Inflammatory macrophage treated with lipopolysaccharide for 4 hours (primary cell): ENCODE data around the gene TMEM108.
"Not testable (repeated sequence)": the region's sequence is repeated elsewhere in the genome, so short reads cannot be mapped to it uniquely, and the experiment has no call there.

ENCODE experiments used
- DNase-seq: peaks from one replicate; pipeline ENCODE4 v3.0.0-alpha.2; 2020

The TMEM108 gene

DNA sequence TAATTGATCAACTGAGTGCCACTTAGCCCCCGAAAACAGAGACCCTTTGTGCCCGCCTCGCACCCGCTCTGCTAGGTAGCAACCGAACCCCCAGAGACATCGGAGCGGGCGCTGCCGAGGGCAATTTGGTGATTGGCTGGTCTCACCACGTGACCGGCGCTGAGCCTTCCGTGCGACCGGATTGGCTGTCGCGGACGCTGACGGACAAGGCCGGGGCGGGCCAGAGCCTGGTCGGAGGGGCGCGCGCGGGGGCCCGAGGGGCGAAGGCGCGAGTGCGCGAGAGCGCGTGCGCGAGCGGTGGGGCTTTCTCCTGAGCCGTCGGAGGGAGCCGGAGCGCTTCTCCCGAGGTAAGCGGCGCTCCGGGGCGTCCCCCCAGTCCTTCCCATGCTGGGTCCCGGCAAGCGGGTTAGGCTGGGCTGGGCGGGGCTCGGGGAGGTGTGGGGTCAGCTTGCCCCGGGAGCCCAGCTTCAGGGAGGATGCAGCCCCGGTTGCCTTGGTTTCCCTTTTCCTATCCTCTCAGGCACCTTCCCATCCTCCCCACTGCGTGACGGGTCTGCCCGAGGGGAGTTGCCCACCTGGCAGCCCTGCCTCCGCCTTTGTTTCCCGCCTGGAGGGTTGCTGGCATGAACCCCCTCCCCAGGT lies at the start of gene TMEM108:
Gene TMEM108 (plus strand): TSS at position 303 of the 642 bp plus-strand sequence.
- DNase-seq = peak; percentile 24

DNA sequence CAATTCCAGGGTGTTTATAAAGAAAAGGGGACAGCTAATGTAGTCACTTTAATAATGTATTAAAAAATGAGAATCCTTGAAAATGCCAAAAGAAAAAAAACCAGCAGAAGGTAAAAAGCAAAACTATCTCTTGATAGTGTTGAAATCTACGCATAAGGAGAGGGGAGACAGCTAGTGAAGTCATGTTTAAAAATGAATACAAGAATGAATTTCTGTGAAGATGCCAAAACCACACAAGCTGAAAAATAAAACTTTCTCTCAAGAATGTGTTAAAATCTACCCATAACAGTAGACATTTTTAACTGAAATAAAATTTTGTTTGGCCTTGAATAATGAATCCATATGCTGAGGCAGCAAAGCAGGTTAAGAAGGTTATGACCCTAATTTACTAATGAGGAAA lies 42.2 kb upstream of the TMEM108 start:
- no peak for DNase-seq

DNA sequence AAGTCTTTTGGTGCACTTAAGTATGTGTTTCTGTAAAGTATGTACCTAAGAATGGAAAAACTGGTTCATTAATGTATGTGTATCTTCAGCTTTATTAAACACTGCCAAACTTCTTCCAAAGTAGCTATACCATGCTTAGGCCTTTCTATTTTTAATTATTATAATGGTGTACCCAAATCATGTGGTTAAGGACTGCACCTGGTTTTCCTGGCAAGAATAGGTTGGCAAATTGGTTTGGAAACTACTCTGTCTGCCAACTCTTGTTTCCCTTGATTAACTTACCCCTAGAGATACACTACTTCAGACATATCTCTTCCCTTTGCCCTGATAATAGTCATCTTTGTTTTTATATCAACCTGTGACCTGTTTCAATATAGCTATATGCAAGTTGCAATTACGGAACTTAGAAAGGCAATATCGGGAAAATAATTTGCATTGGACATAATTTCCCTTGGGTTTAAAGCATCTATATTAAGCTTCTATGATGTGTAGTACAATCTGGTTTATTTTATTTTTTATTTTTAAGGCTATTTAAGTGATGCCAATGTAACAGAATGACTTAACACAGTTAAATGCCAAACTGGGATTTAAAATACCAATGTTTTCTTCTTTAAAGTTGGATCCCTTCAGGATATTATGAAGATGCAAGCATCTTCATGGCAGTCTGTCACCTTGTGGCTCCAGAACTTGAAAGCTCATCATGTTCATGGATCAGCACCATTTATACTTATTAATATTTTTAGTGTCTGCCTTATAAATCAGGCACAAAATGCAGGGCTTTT lies 40.6 kb upstream of the TMEM108 start:
- DNase-seq = no peak

DNA sequence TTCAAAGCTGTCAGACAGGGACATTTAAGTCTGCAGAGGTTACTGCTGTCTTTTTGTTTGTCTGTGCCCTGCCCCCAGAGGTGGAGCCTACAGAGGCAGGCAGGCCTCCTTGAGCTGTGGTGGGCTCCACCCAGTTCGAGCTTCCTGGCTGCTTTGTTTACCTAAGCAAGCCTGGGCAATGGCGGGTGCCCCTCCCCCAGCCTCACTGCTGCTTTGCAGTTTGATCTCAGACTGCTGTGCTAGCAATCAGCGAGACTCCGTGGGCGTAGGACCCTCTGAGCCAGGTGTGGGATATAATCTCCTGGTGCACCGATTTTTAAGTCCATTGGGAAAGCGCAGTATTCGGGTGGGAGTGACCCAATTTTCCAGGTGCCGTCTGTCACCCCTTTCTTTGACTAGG lies 33.2 kb upstream of the TMEM108 start:
- DNase-seq = not testable (repeated sequence)

DNA sequence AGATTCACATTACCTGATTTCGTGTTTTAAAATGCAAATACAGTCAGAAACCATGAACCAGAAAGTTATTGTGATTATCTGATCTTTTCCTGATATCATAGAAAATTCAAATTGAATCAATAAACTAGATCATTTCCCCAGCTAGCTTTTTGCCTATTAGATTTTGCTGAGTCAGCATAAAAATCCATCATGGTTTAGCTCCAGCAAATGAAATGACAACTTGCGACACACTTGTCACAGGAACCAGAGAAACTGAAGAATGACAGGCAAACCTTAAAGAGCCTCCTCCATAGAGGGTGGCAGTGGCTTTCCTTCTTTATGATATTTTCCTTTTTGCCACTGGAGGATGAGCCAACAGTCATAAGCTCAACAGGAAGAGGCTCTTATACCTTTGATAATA lies 30.6 kb upstream of the TMEM108 start:
- no peak for DNase-seq

DNA sequence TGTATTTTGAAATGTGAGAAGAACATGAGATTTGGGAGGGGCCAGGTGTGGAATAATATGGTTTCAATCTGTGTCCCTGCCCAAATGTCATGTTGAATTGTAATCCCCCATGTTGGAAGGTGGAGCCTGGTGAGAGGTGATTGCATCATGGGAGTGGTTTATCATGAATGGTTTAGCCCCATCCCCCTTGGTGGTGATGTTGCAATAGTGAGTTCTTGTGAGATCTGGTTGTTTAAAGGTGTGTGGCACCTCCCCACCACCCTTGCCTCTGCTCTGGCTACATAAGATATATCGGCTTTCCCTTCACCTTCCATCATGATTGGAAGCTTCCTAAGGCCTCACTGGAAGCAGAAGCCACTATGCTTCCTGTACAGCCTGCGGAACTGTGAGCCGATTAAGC lies 23.9 kb upstream of the TMEM108 start:
- DNase-seq = no peak

DNA sequence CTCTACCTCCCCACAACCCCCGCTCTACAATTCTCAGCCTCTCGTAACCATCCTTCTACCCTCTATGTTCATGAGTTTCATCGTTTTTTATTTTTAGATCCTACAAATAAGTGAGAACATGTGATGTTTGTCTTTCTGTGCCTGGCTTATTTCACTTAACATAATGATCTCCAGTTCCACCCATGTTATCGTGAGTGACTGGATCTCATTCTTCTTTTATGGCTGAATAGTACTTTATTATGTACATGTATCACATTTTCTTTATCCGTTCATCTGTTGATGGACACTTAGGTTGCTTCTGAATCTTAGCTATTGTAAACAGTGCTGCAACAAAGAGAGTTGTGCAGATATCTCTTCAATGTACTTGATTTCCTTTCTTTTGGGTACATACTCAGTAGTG lies 22.6 kb upstream of the TMEM108 start:
- not testable (repeated sequence) for DNase-seq

DNA sequence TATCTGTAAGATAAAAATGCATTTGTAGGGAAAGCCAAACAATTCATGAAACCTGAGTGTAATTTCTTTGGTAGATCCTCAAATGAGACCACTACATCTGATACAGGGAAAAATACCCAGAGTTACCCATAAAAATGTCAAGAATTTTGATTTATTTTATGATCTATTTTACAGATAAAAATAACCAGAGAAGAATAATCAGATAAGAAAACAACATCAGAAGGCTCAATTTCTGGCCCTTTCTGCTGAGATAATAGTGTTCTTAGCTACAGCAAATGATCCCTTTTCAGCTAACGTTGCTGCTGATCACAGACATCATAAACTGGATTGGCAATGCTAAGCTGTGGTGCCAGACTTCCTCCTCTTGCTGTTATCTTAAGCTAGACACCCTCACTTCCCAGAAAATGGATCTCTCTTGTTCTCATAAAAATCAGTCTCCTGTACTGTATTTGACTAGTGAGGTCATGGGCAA lies 21.3 kb upstream of the TMEM108 start:
- no peak for DNase-seq

DNA sequence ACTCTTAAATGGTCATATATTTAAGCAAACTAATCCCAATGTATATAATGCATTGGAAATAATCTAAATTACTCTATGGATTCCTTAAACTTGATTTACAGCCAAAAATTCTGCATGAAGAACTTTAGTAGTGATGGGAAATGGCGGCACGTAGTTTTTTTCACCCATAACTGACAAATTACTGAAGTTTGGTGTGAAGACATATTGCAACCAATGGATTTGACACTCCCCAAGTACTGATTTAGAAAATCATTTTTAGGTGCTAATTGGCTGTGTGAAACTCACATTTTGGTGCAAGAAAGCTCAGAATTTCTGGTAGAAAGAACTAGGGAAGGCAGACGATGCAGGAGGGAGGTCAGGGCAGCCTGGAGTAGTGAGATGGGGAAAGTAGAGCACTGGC lies 19.3 kb upstream of the TMEM108 start:
- no peak for DNase-seq

DNA sequence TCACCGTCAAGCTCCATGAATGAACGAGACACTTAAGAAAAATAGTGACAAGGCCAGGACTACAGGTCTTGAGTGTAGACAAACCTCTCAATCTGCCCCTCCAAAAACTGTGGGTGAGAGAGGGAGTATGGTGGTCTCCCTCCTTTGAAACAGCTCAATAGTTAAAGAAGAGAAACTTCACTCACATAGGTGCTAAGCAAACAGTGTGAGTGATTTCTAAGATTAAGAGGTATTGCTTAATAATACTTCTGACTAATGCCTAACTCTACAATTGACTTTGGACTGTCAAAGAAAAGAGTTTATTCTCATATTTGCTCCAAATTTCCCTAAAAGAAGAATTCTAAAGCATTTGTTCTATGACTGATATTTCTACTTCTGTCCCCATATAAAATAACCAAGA lies 17.0 kb upstream of the TMEM108 start:
- DNase-seq = no peak

DNA sequence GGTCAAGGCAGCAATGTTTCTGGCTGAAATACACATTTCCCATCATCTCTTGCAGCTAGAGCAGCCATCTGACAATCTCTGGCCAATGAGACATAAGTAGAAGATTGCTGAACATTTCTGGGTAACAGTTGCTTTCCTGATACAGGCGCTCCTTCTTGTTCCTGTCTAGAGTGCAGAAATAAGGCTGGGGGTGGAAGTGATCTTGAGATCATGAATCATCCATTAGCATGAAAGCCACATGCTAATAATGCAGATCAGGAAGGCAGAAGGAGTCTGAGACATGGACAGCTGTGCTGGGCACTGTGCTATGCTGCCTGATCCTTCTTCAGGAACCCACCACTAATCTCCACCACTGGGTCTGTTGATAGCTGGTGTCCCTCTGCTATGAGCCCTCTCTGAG lies 14.8 kb upstream of the TMEM108 start:
- DNase-seq = peak; percentile 11

DNA sequence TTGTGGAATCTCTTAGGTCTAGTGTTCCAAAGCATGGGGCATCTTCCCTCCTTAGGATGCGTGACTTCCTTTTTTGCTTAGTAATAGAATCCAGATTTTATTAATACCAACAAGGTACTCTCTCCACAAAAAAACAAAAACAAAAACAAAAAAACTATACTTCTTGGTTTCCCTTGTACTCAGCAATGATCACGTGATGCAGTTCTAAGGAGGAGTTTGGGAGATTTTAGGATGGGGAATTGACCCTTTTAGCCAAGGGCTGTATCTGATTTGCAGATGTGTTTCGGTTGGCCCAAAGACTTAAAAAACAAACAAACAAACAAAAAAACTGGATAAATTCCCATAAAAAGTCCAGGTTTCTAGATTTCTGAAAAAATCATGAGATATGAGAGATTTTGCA lies 12.6 kb upstream of the TMEM108 start:
- no peak for DNase-seq

DNA sequence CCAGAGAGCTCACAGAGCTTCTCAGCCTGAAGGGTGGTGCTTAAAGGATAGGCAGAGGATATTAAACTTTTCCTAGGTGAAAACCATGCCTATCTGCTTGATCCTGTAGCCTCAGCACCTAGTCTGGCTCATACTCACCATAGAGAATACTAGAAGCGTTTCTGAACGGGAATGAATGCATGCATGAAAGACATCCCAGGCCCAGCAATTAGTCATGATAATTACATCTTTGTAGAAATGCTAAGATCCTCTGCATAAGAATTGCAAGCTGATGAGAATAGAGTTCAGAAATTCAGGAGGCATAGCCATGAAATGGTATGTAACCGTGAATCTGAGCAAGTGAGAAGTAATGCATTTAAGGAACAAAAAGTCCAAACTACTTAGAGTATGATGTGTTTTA lies 5.9 kb upstream of the TMEM108 start:
- DNase-seq = no peak

DNA sequence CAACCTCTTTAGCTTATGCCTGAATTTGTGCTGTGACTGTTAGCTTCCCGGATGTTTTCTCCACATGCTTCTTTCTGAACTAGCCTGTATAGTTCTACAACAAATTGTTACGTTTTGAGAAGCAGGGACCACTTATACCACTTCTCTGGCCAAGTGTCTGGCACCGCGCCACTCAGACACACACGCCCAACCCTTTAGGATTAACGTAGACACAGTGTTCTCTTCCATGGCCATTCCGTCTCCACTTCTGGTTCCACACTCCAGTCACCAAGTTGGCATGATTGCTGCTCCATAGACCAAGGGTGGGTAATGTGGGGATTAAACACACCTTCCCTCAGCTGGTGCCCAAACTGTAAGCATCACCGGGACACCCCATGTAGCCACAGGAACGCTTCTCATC lies 755 bp upstream of the TMEM108 start:
- no peak for DNase-seq

DNA sequence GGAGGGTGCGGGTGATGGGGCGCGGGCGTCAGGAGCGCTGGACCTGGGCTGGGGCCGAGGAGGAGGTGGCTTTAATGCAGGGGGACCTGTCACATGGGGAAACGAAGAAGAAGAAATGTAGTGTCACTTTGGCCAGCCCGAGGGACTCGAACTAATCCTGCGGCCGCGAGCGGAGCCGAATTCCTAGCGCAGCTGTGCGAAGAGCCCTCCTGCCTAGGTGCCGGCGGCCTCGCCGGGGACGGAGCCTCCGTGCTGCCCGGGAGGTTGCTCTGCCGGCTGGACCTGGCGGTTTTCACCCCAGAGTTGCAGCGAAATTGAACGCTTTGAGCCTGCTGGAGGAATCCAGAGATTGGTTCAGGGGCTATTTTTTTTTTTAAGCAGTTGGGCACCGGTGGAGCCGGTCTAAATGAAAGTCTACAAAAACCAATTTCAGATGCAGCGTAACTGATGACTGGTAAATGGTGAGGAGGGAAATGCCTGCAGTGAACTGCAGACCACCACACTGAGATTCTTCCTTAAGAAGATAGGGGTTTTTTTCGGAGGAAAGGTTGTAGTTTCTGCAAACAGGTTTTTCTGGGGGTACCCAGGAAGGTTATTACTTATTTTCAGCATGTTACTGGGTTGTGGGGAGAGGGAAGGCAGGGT lies 662 bp downstream of the TMEM108 start:
- DNase-seq = no peak

DNA sequence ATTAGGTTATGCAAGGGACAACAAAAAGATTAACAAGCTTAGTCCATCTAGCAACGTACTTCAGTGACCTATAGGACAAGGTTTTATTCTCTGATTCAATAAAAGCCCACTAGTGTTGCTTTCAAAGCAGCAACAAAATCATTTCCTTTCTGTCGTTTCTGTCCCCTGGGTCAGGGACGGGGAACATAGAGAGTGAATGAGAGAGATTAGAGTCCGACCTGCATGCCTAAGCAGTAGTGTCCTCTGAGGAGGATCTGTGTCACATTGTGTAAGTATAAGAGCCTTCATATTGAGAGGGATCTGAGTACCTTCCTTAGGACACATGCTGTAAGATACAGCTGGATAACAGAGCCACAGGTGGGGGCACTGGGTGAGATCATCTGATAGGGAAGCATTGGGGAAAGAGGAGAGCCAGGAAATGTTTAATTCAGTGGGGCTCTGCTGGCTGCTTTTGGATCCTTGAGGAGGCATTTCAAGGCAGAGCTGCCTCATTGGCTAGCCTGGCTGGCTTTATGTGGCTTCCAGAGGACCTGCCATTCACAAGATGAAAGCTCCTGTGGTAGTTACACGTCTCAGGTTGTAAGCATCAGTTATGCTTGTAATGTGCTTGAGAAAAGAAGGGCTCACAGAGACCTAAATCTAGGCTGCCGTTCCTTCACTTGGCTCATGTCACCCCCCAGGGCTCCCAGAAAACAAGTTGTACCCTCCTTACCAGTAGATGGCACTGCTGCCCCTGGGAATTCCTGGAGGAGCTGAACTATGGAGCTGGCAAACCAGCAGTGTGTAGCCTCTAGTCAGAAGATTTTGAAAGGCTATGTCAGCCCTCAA lies 2.7 kb downstream of the TMEM108 start:
- DNase-seq = peak; percentile 51

DNA sequence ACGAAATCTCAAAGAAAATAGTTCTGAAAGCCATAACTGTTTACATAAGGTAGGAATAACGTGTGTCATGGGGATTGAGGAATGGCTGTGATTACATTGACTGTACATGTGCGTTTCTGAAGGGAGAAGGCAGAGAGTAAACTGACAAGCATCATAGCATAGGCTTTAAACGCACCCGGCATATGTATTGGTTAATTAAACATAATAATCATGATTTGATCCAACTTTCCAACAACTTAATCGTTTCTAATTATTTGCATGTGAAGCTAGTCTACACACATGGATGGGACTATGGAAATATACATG lies 3.3 kb downstream of the TMEM108 start:
- DNase-seq = no peak

DNA sequence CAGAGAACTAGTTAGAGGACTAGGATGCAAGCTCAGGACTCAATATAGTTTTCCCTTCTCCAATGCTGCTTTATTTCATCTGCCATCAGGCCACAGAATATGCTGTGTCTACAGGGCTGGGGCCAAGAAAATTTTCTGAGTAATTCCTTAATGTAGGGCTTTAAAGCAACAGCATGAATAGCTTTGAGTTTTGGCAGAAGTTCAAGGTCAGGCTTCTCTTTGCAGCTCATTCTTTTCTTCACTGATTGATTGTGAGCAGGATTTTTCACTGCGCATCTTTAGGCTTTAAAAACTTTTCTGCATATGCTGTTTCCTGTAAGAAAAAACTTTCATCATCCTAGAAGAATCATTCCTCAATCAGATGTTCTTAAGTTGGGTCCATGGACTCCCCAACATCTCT lies 4.6 kb downstream of the TMEM108 start:
- no peak for DNase-seq

DNA sequence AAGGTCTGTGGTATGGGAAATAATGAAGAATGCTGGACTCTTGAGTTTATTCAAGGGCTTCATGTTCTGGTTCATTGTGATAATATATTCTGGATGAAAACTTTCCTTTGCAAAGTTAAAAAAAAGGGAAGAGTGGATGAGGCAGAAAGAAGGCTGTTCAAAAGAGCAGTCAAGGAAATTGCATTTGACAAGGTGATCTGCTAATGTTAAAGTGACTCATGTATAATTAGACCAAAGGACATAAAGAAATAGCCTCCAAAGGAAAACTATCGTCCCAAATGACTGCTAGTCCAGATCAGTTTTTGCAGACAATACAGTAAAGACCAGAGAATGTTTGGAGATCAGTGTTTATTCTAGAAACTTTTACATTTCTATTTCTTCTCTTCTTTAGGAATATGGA lies 9.8 kb downstream of the TMEM108 start:
- no peak for DNase-seq

DNA sequence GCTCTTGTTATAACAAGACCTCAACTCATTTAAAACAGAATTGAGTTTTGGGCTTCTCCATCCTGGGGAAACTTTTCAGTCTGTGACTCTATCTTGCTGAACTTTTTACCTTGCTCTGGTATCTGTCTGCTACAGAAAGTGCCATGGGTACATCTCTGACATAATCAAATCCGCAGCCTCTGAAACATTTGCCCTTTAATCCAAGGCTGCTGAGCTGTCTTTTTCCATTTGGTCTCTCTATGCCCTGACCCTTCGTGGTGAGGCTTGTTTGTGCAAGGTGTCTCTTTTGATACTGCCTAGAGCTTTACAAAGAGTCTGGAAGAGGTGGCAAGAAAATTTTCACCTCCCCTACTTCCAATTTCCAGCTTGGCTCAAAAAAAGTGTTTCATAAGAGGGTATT lies 11.3 kb downstream of the TMEM108 start:
- no peak for DNase-seq

DNA sequence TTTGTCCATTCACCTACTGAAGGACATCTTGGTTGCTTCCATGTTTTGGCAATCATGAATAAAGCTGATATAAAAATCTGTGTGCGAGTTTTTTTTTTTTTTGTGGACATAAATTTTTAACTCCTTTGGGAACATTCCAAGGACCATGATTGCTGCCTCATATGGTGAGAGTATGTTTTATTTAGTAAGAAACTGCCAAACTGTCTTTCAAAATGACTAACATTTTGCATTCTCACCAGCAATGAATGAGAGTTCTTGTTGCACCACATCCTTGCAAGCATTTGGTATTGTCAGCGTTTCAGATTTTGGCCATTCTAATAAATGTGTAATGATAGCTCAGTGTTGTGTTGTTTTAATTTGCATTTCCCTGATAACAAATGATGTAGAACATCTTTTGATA lies 12.7 kb downstream of the TMEM108 start:
- no peak for DNase-seq

DNA sequence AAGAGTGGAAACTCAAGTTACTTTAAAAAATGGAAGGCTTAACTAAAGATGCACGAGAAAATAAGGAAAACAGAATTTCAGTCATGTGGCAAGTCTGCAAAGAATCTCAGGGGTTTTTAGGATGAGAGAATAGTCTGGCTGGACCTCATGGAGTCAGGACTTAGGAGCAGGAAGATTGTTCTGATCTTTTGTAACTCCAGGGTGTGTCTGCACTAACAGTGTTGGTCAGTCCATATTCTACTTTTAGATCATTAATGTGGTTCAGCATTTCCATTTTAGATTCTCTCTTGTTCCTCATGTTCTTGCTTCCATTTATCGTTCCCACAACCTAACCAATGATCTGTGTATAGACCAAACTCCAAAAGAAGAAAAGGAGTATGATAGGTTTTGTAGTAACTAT lies 15.3 kb downstream of the TMEM108 start:
- DNase-seq = no peak

DNA sequence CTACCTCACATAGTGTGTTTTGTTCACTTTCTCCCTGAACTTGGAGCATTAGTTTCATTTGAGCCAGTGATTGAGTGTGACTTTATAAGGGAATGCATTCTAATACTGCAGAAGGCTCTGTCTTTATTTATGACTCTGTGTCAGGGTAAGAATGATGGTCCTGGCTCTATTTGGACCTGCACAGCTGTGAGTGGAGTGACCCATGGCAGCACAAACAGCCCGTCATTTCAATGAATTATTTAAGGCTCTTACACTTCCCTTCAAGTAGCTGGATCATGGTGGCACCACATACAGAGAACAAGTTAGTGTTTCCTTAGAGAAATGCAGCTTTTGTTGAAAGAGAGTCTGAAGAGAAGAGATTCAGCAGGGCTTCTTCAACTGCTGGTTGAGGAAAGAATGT lies 16.4 kb downstream of the TMEM108 start:
- no peak for DNase-seq

DNA sequence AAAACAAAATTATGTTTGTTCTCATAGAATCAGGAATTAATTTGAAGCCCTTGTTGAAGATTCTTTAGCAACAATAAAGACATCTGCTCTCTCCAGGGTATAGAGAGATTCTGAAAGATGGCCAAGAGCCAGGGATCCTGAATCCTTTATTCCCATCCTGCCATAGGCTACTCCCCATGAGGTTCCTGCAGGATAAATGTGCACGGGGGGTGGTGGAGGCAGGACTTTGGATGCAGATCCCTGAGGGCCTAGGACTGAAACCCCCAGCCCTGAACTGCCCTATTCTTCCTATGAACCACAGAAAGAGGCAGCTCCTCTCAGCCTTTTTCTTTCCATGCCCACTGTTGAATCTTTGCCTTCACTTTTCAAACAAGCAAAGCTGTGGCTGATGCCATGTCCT lies 17.1 kb downstream of the TMEM108 start:
- DNase-seq = no peak
